Stomach (tissue), 9 donors: ENCODE results near the gene KYNU. TPM values are rescaled to one million over a fixed set of nuclear protein-coding genes. Genes with fewer than 3 reads are reported as not detected.

Source experiments
- DNase-seq, 2 donors: peaks; one replicate each; pipeline versions ENCODE4 v3.0.0 to v3.0.0-alpha.2; 2013 to 2019
- H3K27ac ChIP-seq, 5 donors: fragments of 200-600 bp in 4 of 5; sonication (generic) in 4 of 5; one replicate each; pipeline ENCODE4 v1.5.1; 2013 to 2019; ENCODE audit warnings: mild to moderate bottlenecking in 1 of 5, moderate library complexity in 1 of 5
- H3K27me3 ChIP-seq, 3 donors: fragments of 200-600 bp; sonication (generic); one replicate each; pipeline ENCODE4 v1.5.1; 2017 to 2019; ENCODE audit warnings: mixed run types in 1 of 3
- H3K36me3 ChIP-seq, 4 donors: fragments of 200-600 bp; sonication (generic); 1 replicate in 3 of 4; 2 replicates in 1 of 4; pipeline ENCODE4 v1.5.1; 2016 to 2019
- H3K4me1 ChIP-seq, 4 donors: fragments of 200-600 bp; sonication (generic); one replicate each; pipeline ENCODE4 v1.5.1; 2016 to 2019
- H3K4me3 ChIP-seq, 4 donors: fragments of 200-600 bp; sonication (generic) in 3 of 4; one replicate each; pipeline ENCODE4 v1.5.1; 2016 to 2019; ENCODE audit warnings: mild to moderate bottlenecking in 1 of 4
- H3K9me3 ChIP-seq, 4 donors: fragments of 200-600 bp; sonication (generic); one replicate each; pipeline ENCODE4 v1.5.1; 2016 to 2019
- EP300 ChIP-seq: sonication (generic); formaldehyde crosslinking; IDR thresholded peaks from one replicate; pipeline ENCODE4 v1.6.1; 2017; ENCODE audit warnings: antibody characterized with exemption
- POLR2A ChIP-seq, 4 donors: fragments of 450-650 bp; IDR thresholded peaks; one replicate each; pipeline ENCODE4 v1.6.1; 2016; ENCODE audit warnings: antibody characterized with exemption in 4 of 4, control low read depth in 2 of 4, mild to moderate bottlenecking in 1 of 4, moderate library complexity in 1 of 4
- POLR2AphosphoS5 ChIP-seq, 3 donors: sonication (generic); formaldehyde crosslinking; IDR thresholded peaks; one replicate each; pipeline ENCODE4 v1.6.1; 2016; ENCODE audit warnings: antibody characterized with exemption in 3 of 3
- WGBS, 5 donors: extraction: QIAGEN DNeasy Blood & Tissue Kit in 3 of 5; methylation state at CpG; one replicate each; pipeline versions ENCODE4 v1.1.5 to v1.1.7; 2013 to 2018; 5-methylcytosine and 5-hydroxymethylcytosine counted together
- intact Hi-C: fragments of 100-400 bp; cut with DNase I; formaldehyde crosslinking; loops from one replicate; pipeline ENCODE4 v1.15.1; 2023; ENCODE audit warnings: low total_unique reads
- polyA plus RNA-seq, 3 donors: library from polyadenylated mRNA; stranded (reverse); fragments of 200-250 nt; gene quantifications; one replicate each; pipeline ENCODE4 v1.2.3, GENCODE V29; 2013
- total RNA-seq, 5 donors: library from RNA; depleted of rRNA; stranded (reverse); fragments of >200 nt; gene quantifications; one replicate each; pipeline versions ENCODE4 v1.1.0 to v1.2.3, GENCODE V29; 2014 to 2016
- TF ChIP-seq, protein P1 (sequence below), 7 experiments: fragments of 450-650 bp in 4 of 7; fragments of 200-600 bp in 3 of 7; sonication (generic) in 3 of 7; IDR thresholded peaks; one replicate each; pipeline ENCODE4 v1.5.1; 2016 to 2019; ENCODE audit warnings: antibody characterized with exemption in 7 of 7, control low read depth in 2 of 7, mild to moderate bottlenecking in 1 of 7
- donor health status: healthy with polysubstance abuse.
- donor health status: Bipolar disorder and iron deficiency.
- donor health status: healthy.

Gene KYNU
- total and polyA plus RNA-seq, 8 donors = 2.1 to 39.4 (median 3.9) TPM; not detected in 1

DNA sequence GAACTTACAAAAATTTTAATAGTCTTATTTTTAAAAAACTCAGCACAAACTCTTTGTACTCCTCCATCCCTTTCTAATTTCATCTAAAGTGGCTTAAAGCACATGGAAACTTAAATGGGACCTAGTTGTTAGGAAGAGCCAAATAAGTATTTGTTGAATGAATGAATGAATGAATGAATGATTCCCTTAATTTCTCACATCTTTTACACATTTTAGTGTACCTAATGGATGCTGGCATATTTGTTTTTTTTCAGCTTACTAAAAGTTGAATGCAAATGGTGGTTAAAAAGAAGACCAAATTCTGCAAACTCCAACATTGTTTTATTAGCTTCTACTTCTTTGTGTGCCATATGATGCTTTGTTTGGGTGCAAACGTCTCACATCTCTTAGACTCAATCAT, 89.6 kb downstream of the KYNU start:
- WGBS, 5 donors = 26 to 56% (median 39%) methylated on average over 1 of the region's 1 CpG
- DNase-seq = no peak
- no peaks in the 10 kb centered on the region for H3K4me1 ChIP-seq
- H3K4me3 ChIP-seq = no peak overlapping the region
- TF ChIP-seq EP300 (no peak), POLR2AphosphoS5 (IDR thresholded peaks at IDR 0.05) (no peak), POLR2A (IDR thresholded peaks at IDR 0.05) (no peak)
- TF ChIP-seq, protein P1, sequence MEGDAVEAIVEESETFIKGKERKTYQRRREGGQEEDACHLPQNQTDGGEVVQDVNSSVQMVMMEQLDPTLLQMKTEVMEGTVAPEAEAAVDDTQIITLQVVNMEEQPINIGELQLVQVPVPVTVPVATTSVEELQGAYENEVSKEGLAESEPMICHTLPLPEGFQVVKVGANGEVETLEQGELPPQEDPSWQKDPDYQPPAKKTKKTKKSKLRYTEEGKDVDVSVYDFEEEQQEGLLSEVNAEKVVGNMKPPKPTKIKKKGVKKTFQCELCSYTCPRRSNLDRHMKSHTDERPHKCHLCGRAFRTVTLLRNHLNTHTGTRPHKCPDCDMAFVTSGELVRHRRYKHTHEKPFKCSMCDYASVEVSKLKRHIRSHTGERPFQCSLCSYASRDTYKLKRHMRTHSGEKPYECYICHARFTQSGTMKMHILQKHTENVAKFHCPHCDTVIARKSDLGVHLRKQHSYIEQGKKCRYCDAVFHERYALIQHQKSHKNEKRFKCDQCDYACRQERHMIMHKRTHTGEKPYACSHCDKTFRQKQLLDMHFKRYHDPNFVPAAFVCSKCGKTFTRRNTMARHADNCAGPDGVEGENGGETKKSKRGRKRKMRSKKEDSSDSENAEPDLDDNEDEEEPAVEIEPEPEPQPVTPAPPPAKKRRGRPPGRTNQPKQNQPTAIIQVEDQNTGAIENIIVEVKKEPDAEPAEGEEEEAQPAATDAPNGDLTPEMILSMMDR (IDR thresholded peaks at IDR 0.05) = no peak
- H3K9me3 ChIP-seq = peaks cover 0 to 8% (median 2%) of the 10 kb centered on the region in 4 donors
- no peaks in the 10 kb centered on the region for H3K36me3 ChIP-seq
- intact Hi-C loops = loop anchor here (10.0 kb wide), 1 partner anchor 282 kb away; no protein-coding TSS in a partner anchor
- no peaks in the 10 kb centered on the region for H3K27me3 ChIP-seq
- H3K27ac ChIP-seq = no peak overlapping the region

DNA sequence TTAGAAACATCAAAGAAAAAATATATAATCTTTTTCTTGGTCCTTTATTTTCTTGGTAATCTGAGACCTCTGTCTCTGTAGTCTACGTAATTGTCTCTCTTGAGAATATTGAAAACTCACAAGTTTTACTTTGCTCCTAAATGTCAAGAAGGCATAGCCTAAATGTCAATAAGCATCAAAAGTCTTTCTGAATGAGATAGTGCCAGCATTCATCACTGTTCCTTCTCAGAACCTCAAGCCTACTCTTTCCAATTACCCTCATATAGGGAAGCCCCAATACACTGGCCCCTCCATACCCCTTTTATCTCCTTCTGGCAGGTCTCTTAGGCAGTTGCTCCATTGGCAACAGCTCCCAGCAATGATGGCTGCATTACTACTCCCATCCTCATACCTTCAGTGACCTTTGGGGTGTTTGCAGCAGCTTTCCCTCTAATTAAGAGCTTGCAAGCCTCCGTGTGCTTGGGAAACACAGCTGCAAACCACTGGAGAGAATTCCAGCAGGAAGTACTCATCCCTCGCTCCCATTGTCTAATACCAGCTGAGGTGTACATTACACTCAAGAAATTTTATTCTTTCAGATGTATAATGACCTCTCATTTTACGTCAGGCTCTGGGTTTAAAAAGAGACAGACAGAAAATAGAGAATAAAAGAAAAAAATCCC, 95.8 kb downstream of the KYNU start:
- Histone ChIP-seq H3K27ac (no peak overlapping the region), H3K9me3 (no peaks in the 10 kb centered on the region)
- WGBS, 5 donors = 78 to 82% (median 82%) methylated on average over 4 of the region's 4 CpGs

DNA sequence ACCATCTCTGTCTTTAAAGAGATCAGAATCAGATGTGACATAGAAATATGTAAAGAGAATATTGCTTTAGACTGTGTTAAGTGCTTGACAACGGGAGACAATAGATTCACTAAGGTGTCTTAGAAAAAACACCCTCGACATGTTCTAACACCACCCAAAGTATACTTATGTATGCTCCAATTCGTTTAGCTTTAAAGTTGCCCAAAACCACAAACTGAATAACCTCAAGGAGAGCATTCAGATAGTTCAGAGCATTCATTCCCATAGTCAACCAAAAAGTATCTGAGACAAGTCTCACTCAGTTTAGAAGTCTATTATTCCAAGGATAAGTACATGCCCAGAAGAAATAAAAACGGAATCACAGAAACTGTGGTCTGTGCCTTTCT, 96.4 kb downstream of the KYNU start:
- TF ChIP-seq, protein P1 (IDR thresholded peaks at IDR 0.05) = no peak
- intact Hi-C loops = no loop called here
- Histone ChIP-seq H3K4me3 (no peak overlapping the region), H3K9me3 (no peaks in the 10 kb centered on the region), H3K27ac (peak overlapping the region in 1 of 5 donors; percentile 59), H3K36me3 (no peaks in the 10 kb centered on the region), H3K4me1 (no peaks in the 10 kb centered on the region), H3K27me3 (no peaks in the 10 kb centered on the region)
- DNase-seq = no peak
- WGBS, 5 donors = 37 to 46% (median 39%) methylated on average over 4 of the region's 4 CpGs

More for the DNA sequence above, 95.8 kb downstream of the KYNU start:
- TF ChIP-seq, protein P1 (IDR thresholded peaks at IDR 0.05) = no peak
- TF ChIP-seq POLR2AphosphoS5 (IDR thresholded peaks at IDR 0.05) (no peak), EP300 (no peak), POLR2A (IDR thresholded peaks at IDR 0.05) (no peak)
- H3K27me3 ChIP-seq = no peaks in the 10 kb centered on the region
- H3K36me3 ChIP-seq = no peaks in the 10 kb centered on the region
- H3K4me1 ChIP-seq = no peaks in the 10 kb centered on the region
- intact Hi-C loops = no loop called here
- no peak for DNase-seq
- no peak overlapping the region for H3K4me3 ChIP-seq

DNA sequence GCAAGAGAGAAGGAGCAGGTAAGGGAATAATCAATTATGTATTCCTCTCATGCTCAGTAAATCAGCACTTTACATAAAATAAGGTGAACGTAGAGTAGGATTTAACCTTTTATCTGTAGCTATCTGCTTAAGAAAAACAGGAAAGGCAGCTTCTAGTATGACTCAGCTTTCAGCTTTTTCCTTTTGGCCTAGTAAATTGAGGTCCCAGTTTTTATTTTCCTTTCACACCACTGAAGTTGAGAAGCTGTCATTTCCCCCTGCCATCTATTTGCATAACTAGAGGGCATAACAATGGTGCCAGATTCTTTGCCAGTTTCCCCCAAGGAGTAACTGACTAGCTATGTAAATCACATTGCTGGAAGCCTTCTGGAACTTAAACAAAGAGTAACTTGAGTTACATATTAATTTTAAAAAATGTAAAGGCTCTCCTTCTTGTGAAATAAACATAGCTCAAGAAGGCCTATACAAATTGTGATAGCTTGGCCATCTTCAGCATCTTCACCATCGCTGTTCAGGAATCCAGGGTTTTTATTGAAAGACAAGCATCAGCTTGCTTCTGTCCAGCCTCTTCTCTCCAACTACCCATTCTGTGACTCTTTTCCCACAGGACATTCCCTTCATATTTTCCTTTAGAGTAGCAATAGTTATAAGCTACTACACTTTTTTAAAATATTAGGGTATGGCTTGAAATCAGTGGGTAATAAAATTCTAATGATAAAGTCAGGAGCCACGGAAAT, 97.0 kb downstream of the KYNU start:
- Histone ChIP-seq H3K4me1 (no peaks in the 10 kb centered on the region), H3K36me3 (no peaks in the 10 kb centered on the region), H3K27ac (peak overlapping the region in 1 of 5 donors; percentile 60), H3K4me3 (no peak overlapping the region), H3K9me3 (no peaks in the 10 kb centered on the region), H3K27me3 (no peaks in the 10 kb centered on the region)
- TF ChIP-seq POLR2A (IDR thresholded peaks at IDR 0.05) = no peak
- TF ChIP-seq EP300 = no peak
- TF ChIP-seq, protein P1 (IDR thresholded peaks at IDR 0.05) = no peak
- no peak for TF ChIP-seq POLR2AphosphoS5 (IDR thresholded peaks at IDR 0.05)
- DNase-seq = peak in 1 of 2 donors; percentile 75
- 55 to 66% (median 60%) methylated on average over 3 of the region's 3 CpGs for WGBS, 5 donors
- intact Hi-C loops = no loop called here
